IPS DF 4.7 (cell line): ENCODE results near the gene CAPN14.

Source experiments
- DNase-seq: peaks from one replicate; pipeline ENCODE4 v3.0.0-alpha.2; 2013; ENCODE audit warnings: low spot score; ENCODE audit errors: extremely low read depth

The CAPN14 gene, protein sequence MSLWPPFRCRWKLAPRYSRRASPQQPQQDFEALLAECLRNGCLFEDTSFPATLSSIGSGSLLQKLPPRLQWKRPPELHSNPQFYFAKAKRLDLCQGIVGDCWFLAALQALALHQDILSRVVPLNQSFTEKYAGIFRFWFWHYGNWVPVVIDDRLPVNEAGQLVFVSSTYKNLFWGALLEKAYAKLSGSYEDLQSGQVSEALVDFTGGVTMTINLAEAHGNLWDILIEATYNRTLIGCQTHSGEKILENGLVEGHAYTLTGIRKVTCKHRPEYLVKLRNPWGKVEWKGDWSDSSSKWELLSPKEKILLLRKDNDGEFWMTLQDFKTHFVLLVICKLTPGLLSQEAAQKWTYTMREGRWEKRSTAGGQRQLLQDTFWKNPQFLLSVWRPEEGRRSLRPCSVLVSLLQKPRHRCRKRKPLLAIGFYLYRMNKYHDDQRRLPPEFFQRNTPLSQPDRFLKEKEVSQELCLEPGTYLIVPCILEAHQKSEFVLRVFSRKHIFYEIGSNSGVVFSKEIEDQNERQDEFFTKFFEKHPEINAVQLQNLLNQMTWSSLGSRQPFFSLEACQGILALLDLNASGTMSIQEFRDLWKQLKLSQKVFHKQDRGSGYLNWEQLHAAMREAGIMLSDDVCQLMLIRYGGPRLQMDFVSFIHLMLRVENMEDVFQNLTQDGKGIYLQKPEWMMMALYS

GRCh38 chr2:31217465-31218200 lies at the start of gene CAPN14:
CAPN14 (minus strand) TSS chr2:31217515; CDS start chr2:31205447, 12,068 bp downstream.
- no peak for DNase-seq

GRCh38 chr2:31266804-31267203 lies 49.5 kb upstream of the CAPN14 start:
- DNase-seq: no peak

- DNase-seq: no peak
Measured at GRCh38 chr2:31265234-31265633, 47.9 kb upstream of the CAPN14 start.

GRCh38 chr2:31263636-31264190 lies 46.4 kb upstream of the CAPN14 start:
- DNase-seq: no peak

DNA sequence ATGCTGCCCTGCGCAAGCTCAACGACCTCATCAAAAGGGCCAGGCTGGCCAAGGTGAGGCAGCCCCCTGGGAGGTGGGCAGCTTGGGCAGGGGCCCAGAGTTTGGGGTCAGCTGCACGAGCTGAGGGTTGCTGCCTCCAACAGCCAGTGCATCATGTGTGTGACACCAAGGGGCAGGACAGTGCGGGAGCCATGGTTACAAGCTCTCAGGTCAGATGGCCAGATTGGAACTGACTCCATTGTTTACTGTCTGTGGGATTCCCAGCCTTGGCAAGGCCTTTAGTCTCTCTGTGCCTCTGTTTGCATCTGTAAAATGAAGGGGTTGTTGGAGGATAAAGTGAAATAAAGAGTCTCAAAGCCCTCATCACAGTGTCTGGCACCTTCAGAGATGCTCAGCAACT lies 43.6 kb upstream of the CAPN14 start:
- no peak for DNase-seq

DNA sequence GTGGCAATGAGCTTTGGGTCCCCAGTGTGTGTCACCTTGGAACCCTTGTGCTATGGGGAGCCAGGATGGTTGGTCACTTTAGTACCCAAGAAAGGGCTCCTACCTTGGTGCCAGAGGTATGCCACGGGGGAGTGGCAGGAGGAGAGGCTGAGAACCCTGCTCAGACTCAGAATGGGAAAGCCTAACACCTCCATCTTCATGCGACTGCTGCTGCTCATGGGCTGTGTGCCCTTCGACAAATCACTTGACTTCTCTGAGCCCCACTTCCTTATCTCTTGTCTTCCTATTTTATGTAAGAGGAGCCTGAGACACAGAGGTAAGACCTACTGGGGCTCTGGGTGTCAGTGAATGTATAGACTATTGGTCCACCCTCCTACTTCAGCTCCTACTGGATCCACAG lies 41.8 kb upstream of the CAPN14 start:
- DNase-seq: no peak

- no peak for DNase-seq
Measured at GRCh38 chr2:31258351-31258750, 41.0 kb upstream of the CAPN14 start.

DNA sequence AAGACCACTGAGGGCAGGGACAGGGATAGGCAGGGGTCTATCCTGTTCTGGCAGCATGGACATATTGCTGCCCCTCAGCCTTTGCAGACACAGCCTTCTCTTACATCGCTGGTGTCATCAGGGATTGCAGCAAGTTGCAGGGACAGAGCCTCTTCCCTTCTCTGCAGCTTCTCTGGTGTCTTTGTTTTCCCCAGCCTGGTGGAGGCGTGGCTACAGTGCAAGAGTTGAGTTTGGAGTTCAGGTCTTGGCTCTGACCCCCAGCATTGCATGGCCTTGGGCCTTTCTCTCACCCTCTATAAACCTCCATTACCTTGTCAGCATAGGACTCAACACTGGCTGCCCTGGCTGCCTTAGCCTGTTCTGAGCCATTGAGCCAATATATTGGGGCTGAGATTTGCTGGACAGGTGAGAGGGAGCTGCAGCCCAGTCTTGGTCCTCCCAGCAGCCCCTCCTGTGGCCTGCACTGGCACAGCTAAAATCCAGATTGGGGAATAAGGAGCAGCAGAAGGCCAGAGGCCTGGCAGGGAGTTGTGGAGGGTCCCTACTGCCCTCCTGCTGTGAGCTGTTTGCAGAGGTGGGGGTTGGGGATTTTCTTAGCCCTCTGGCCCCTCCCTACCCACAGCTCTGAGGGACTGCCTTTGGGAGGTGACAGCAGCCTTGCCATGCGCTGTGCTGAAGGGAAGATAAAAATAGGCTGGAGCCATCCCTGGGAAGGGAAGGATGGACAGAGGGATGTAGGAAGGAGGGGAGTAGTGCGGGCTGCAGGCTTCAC lies 39.5 kb upstream of the CAPN14 start:
- no peak for DNase-seq

GRCh38 chr2:31255911-31256571 lies 38.7 kb upstream of the CAPN14 start:
- DNase-seq: no peak

DNA sequence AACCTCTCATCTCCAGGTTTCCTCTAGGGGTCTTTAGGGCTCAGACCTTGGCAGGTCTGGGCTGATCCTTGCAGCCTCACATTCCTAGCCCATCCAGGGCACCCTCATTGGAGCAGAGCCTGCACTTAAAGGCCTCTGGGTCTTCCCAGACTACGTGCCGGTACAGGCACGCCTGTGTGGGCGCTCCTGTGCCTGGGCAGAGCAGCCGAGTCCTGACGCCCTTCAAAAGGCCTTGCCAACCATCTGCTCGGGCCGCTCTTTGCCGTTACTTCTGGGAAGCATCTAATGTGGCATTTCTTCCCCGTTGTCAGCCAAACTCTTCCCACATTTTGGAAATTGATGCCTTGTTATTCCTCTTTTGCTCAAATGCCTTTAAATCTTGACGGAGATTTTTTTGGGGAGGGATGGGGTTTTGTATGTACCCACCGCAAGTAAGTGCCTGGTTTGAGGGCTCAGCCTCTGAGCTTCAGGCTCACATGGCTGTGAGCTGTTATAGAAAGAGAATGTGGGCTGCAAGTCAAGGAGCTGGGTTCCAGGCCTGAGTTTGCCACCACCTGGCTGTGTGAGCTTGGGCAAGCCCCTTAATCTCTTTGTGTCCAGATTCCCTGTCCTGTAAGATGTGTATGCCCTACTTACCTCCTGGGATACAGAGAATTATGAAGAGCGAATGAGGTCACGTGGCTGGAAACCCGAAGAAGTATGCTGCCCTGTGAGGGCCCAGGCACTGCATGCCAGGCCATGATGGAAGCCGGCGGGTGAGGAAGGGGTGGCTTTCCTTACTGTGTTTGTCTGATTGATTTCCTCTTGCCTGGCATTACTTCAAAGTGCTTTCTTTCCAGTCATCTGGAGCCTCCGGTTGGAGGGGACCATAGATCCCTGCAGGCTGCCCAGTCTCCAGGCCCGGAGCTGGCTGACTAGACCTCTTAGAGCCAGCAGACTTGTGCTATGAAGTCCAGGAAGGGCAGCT lies 37.2 kb upstream of the CAPN14 start:
- DNase-seq: no peak

DNA sequence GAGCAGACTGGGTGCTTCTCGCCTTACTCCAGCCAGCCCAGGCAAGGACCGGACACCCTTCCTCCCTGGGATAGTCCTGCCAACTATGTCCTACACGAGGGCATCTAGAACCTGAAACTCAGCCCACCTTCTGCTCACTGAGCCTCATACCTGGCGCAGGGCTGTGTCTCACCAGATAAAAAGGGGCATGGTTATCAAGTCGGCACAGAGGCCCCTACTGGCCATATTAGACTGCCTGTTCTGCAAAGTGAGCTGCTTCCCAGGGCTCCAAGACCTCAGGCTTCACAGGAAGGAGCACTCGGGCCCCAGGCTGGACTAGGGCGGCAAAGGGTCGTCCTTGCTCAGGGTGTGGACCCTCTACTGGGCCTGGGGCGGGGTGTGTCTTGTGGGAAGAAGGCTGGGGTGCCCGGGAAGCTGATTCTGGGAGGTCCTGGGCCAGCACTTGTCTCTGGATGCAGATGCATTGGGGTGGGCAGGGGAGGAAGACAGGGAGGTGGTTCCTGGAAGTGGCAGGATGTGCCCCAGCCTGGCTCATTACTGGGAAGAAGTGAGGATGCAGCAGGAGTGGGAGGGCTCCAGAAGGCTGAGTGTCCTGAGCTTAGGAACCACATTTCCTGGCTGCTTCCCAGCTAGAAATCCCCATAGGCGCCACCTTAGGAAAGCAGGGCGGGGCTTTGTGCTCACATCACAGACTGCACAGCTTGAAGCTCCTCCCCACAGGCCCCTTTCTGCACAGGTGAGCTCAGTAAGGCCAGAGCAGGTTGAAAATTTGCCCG lies 36.2 kb upstream of the CAPN14 start:
- DNase-seq: no peak

DNA sequence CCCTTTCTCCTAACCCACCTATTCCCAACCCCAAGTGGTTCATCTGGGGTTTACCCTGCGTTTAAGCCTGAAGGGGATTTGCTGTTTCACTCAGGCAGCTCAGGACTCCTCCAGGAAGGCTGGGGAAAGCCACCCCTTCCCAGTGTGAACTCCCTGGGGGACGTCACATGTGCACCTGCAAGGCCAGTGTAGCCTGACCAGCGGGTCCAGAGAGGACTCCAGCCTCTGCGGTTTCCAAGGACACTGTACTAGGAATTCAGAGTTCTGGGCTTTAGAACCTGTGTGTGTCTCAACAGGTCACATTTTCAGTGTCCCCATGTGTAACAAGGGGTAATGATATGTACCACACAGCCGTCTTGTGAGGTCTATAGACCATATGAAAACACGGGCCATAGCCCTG lies 34.5 kb upstream of the CAPN14 start:
- DNase-seq: no peak

DNA sequence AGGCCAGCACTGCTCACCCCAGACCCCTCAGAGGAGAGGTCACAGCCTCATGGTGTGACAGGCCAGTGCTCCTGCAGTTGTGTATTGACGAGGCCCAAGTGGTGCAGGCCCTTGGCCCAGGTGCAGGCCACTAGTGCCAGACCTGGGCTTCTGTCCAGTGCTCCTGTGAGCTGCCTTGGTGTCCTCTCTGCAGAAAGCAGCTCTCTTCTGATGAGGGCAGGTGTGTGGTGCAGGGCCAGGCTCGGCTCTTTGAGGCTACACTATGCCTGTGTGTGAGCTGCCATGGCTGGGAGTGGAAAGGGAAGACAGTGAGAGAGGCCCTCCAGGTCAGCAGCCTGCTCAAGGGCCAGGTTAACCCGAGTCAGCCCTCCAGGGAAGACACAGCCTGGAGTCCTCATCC lies 33.7 kb upstream of the CAPN14 start:
- DNase-seq: no peak

- no peak for DNase-seq
Measured at GRCh38 chr2:31249009-31249690, 31.8 kb upstream of the CAPN14 start.

DNA sequence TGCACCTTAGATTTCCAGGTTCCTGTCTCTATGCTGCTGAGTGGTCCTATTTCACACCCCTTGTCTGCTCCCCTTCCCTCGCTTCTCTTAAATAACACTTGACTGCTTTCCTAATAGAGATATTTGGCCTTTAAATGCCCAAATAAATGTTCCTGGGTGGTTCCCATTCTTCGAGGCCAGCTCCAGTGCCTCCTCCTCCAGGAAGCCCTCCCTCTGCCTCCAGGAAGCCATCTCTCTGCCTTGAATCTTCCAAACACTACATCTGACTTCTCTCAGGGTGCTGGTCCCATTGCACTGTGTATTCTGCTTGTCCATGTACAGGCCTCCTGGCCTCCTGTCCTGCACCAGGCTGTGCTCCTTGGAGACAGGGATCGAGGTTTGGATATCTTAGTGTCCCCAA lies 30.8 kb upstream of the CAPN14 start:
- no peak for DNase-seq

GRCh38 chr2:31247711-31248110 lies 30.4 kb upstream of the CAPN14 start:
- DNase-seq: no peak

GRCh38 chr2:31246184-31246852 lies 29.0 kb upstream of the CAPN14 start:
- DNase-seq: no peak

- no peak for DNase-seq
Measured at GRCh38 chr2:31244101-31244500, 26.8 kb upstream of the CAPN14 start.
